Tibial nerve (tissue), 4 donors: Measurements from ENCODE around the gene DRICH1.
"Not testable (repeated sequence)": the region's sequence is repeated elsewhere in the genome, so short reads cannot be mapped to it uniquely, and the experiment has no call there.

Source experiments
- CTCF ChIP-seq, 5 experiments: fragments of 200-600 bp in 3 of 5; fragments of 450-650 bp in 2 of 5; sonication (generic) in 3 of 5; IDR thresholded peaks; one replicate each; pipeline ENCODE4 v1.5.1; 2016 to 2019; ENCODE audit warnings: antibody characterized with exemption in 5 of 5, mild to moderate bottlenecking in 3 of 5, moderate library complexity in 2 of 5
- EP300 ChIP-seq, 2 donors: sonication (generic); formaldehyde crosslinking; IDR thresholded peaks; one replicate each; pipeline ENCODE4 v1.6.1; 2017; ENCODE audit warnings: antibody characterized with exemption in 2 of 2, mild to moderate bottlenecking in 1 of 2
- POLR2A ChIP-seq, 2 donors: fragments of 450-650 bp; IDR thresholded peaks; one replicate each; pipeline ENCODE4 v1.6.1; 2017; ENCODE audit warnings: antibody characterized with exemption in 2 of 2, mild to moderate bottlenecking in 2 of 2, moderate library complexity in 2 of 2

GRCh38 chr22:23660381-23660780, 28.3 kb upstream of the DRICH1 start:
- TF ChIP-seq EP300, CTCF, POLR2A (IDR thresholded peaks at IDR 0.05): not testable (repeated sequence)
